Activated CD4-positive, alpha-beta T cell treated with anti-CD3 and anti-CD28 coated beads, Interleukin-2, Interleukin-4, amounts not matched to agents 100 ng/mL and 50 ng/mL, durations not matched to agents 16 hours and 8 hours (primary cell): ENCODE results near the gene PPP6R3.

Experiments
- DNase-seq: peaks from one replicate; pipeline ENCODE4 v3.0.0-alpha.2; 2020; ENCODE audit warnings: low spot score

The PPP6R3 gene

GRCh38 chr11:68651985-68652682 lies 191.6 kb downstream of the PPP6R3 start:
- DNase-seq, result no peak

- no peak for DNase-seq
Observed at GRCh38 chr11:68652683-68653156, 192.2 kb downstream of the PPP6R3 start.

- DNase-seq, result no peak
Observed at GRCh38 chr11:68653486-68654430, 193.2 kb downstream of the PPP6R3 start.

GRCh38 chr11:68654978-68655377 lies 194.4 kb downstream of the PPP6R3 start:
- no peak for DNase-seq

GRCh38 chr11:68655406-68655805 lies 194.9 kb downstream of the PPP6R3 start:
- DNase-seq, result no peak

GRCh38 chr11:68655806-68656205 lies 195.3 kb downstream of the PPP6R3 start:
- no peak for DNase-seq

- DNase-seq, result no peak
Observed at GRCh38 chr11:68657021-68657780, 196.6 kb downstream of the PPP6R3 start.

GRCh38 chr11:68658097-68658496 lies 197.5 kb downstream of the PPP6R3 start:
- no peak for DNase-seq

- DNase-seq, result no peak
Observed at GRCh38 chr11:68658661-68659060, 198.1 kb downstream of the PPP6R3 start.

GRCh38 chr11:68659158-68659921 lies 198.8 kb downstream of the PPP6R3 start:
- no peak for DNase-seq

- DNase-seq, result no peak
Observed at GRCh38 chr11:68660066-68660810, 199.7 kb downstream of the PPP6R3 start.

- no peak for DNase-seq
Observed at GRCh38 chr11:68661014-68661413, 200.5 kb downstream of the PPP6R3 start.

- DNase-seq, result no peak
Observed at GRCh38 chr11:68661697-68662603, 201.4 kb downstream of the PPP6R3 start.

GRCh38 chr11:68663482-68664010 lies 203.0 kb downstream of the PPP6R3 start:
- no peak for DNase-seq

- DNase-seq, result no peak
Observed at GRCh38 chr11:68664141-68664540, 203.6 kb downstream of the PPP6R3 start.

- no peak for DNase-seq
Observed at GRCh38 chr11:68664906-68665305, 204.4 kb downstream of the PPP6R3 start.
